ENCODE measurements around the gene IRF8.

Gene IRF8

GRCh38 chr16:85948138-85948509 lies 49.2 kb downstream of the IRF8 start:
- no peak for TF ChIP-seq CTCF (IDR thresholded peaks at IDR 0.05; ENCODE audit: low read depth, low read length)
- H3K4me3 ChIP-seq (ENCODE audit: low read depth, low read length), result no peak overlapping the region

- TF ChIP-seq CTCF (IDR thresholded peaks at IDR 0.05; ENCODE audit: low read depth, low read length), result no peak
- no peak overlapping the region for H3K4me3 ChIP-seq (ENCODE audit: low read depth, low read length)
Measured at GRCh38 chr16:85948616-85949265, 49.8 kb downstream of the IRF8 start.

- TF ChIP-seq CTCF (IDR thresholded peaks at IDR 0.05; ENCODE audit: low read depth, low read length), result no peak
- no peak overlapping the region for H3K4me3 ChIP-seq (ENCODE audit: low read depth, low read length)
Measured at GRCh38 chr16:85950136-85950918, 51.4 kb downstream of the IRF8 start.

GRCh38 chr16:85952197-85952596 lies 53.2 kb downstream of the IRF8 start:
- no peak for TF ChIP-seq CTCF (IDR thresholded peaks at IDR 0.05; ENCODE audit: low read depth, low read length)
- H3K4me3 ChIP-seq (ENCODE audit: low read depth, low read length), result no peak overlapping the region

- no peak overlapping the region for H3K4me3 ChIP-seq (ENCODE audit: low read depth, low read length)
- no peak for TF ChIP-seq CTCF (IDR thresholded peaks at IDR 0.05; ENCODE audit: low read depth, low read length)
Measured at GRCh38 chr16:85952811-85953210, 53.8 kb downstream of the IRF8 start.

- no peak for TF ChIP-seq CTCF (IDR thresholded peaks at IDR 0.05; ENCODE audit: low read depth, low read length)
- no peak overlapping the region for H3K4me3 ChIP-seq (ENCODE audit: low read depth, low read length)
Measured at GRCh38 chr16:85954927-85955519, 56.1 kb downstream of the IRF8 start.

- TF ChIP-seq CTCF (IDR thresholded peaks at IDR 0.05; ENCODE audit: low read depth, low read length), result no peak
- no peak overlapping the region for H3K4me3 ChIP-seq (ENCODE audit: low read depth, low read length)
Measured at GRCh38 chr16:85955566-85955965, 56.6 kb downstream of the IRF8 start.

Measured in WI38 (cell line).